Hepatocyte (in vitro differentiated cells): ENCODE measurements around the gene CGRRF1. TPM values are rescaled to one million over a fixed set of nuclear protein-coding genes. Genes with fewer than 3 reads are reported as not detected.

Experiments used
- DNase-seq: peaks from one replicate; pipeline ENCODE4 v3.0.0-alpha.2; 2016; ENCODE audit warnings: low spot score
- H2AFZ ChIP-seq: fragments of 200-600 bp; sonication (generic); 2 replicates; pipeline ENCODE4 v1.6.0; 2016; ENCODE audit warnings: antibody characterized with exemption, mild to moderate bottlenecking
- H3K27ac ChIP-seq: fragments of 200-600 bp; sonication (generic); 2 replicates; pipeline ENCODE4 v1.5.1; 2016; ENCODE audit warnings: mild to moderate bottlenecking
- H3K27me3 ChIP-seq: fragments of 200-600 bp; sonication (generic); 2 replicates; pipeline ENCODE4 v1.6.1; 2016
- H3K36me3 ChIP-seq: fragments of 200-600 bp; sonication (generic); replicated peaks from 2 replicates; pipeline ENCODE4 v1.5.1; 2016; ENCODE audit warnings: low read depth; ENCODE audit not compliant: insufficient read depth
- H3K4me1 ChIP-seq: fragments of 200-600 bp; sonication (generic); 2 replicates; pipeline ENCODE4 v1.5.1; 2016; ENCODE audit warnings: mild to moderate bottlenecking, moderate library complexity; ENCODE audit not compliant: insufficient read depth
- H3K4me2 ChIP-seq: fragments of 200-600 bp; sonication (generic); 2 replicates; pipeline ENCODE4 v1.6.0; 2016
- H3K4me3 ChIP-seq: fragments of 200-600 bp; sonication (generic); 2 replicates; pipeline ENCODE4 v1.5.1; 2016; ENCODE audit warnings: mild to moderate bottlenecking
- H3K79me2 ChIP-seq: fragments of 200-600 bp; sonication (generic); 2 replicates; pipeline ENCODE4 v1.6.0; 2017; ENCODE audit warnings: mild to moderate bottlenecking
- H3K9me2 ChIP-seq: fragments of 200-600 bp; sonication (generic); replicated peaks from 2 replicates; pipeline ENCODE4 v1.6.0; 2017; ENCODE audit warnings: mild to moderate bottlenecking; ENCODE audit not compliant: insufficient read depth
- H3K9me3 ChIP-seq: fragments of 200-600 bp; sonication (generic); 2 replicates; pipeline ENCODE4 v1.5.1; 2016; ENCODE audit warnings: low read depth, mild to moderate bottlenecking
- H4K20me1 ChIP-seq: fragments of 200-600 bp; sonication (generic); 2 replicates; pipeline ENCODE4 v1.6.0; 2016; ENCODE audit warnings: mild to moderate bottlenecking; ENCODE audit not compliant: insufficient read depth, poor library complexity, severe bottlenecking
- EZH2 ChIP-seq: fragments of 200-600 bp; sonication (generic); IDR thresholded peaks from 2 replicates; pipeline ENCODE4 v1.6.1; 2016; ENCODE audit warnings: antibody characterized with exemption, mild to moderate bottlenecking, borderline replicate concordance
- EZH2phosphoT487 ChIP-seq: fragments of 200-600 bp; sonication (generic); IDR thresholded peaks from one replicate; pipeline ENCODE4 v1.6.1; 2018; ENCODE audit warnings: antibody characterized with exemption, mild to moderate bottlenecking, low read depth, moderate library complexity; ENCODE audit not compliant: unreplicated experiment, severe bottlenecking
- WGBS: methylation state at CpG from one replicate; pipeline ENCODE4 v1.1.6; 2016; ENCODE audit warnings: low lambda C conversion rate; ENCODE audit errors: missing lambda C conversion rate; 5-methylcytosine and 5-hydroxymethylcytosine counted together
- polyA plus RNA-seq: library from polyadenylated mRNA; unstranded; fragments of >200 nt; fragmentation: Nextera tagmentation; extraction: Ambion mirVana; gene quantifications from 2 replicates; pipeline ENCODE4 v1.2.1, GENCODE V29; 2016
- total RNA-seq: library from RNA; depleted of rRNA; stranded (reverse); fragments of >200 nt; gene quantifications from 2 replicates; pipeline ENCODE4 v1.2.3, GENCODE V29; 2014
- TF ChIP-seq, protein P1 (sequence below): fragments of 200-600 bp; sonication (generic); IDR thresholded peaks from 2 replicates; pipeline ENCODE4 v1.5.1; 2016; ENCODE audit warnings: antibody characterized with exemption, mild to moderate bottlenecking; ENCODE audit not compliant: poor library complexity

Gene CGRRF1
- total and polyA plus RNA-seq, 2 experiments from 2014 or later: 20.7 to 27.0 TPM

DNA sequence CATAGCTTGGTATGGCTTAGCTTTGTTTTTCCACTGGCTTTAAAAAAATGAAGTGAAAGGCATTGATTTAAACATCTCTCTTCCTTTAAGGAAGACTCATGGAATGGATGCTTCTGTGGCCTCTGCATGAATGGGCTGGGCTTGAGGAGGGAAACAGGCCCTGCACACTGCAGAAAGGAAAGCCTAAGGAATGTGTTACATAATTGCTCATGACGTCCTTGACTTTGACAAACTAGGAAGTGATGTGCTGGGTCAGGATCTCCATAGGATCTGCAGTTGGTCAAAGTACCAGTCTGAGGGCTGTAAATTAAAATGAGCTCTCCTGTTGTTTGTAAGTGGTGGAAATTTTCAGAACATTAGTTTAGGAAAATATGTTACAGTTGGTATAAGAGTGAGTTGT lies 69.9 kb downstream of the CGRRF1 start:
- 21% methylated on average over 1 of the region's 1 CpG for WGBS
- TF ChIP-seq EZH2 (no peak), EZH2phosphoT487 (no peak)
- TF ChIP-seq, protein P1, sequence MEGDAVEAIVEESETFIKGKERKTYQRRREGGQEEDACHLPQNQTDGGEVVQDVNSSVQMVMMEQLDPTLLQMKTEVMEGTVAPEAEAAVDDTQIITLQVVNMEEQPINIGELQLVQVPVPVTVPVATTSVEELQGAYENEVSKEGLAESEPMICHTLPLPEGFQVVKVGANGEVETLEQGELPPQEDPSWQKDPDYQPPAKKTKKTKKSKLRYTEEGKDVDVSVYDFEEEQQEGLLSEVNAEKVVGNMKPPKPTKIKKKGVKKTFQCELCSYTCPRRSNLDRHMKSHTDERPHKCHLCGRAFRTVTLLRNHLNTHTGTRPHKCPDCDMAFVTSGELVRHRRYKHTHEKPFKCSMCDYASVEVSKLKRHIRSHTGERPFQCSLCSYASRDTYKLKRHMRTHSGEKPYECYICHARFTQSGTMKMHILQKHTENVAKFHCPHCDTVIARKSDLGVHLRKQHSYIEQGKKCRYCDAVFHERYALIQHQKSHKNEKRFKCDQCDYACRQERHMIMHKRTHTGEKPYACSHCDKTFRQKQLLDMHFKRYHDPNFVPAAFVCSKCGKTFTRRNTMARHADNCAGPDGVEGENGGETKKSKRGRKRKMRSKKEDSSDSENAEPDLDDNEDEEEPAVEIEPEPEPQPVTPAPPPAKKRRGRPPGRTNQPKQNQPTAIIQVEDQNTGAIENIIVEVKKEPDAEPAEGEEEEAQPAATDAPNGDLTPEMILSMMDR: no peak
- H2AFZ ChIP-seq: no peak overlapping the region

DNA sequence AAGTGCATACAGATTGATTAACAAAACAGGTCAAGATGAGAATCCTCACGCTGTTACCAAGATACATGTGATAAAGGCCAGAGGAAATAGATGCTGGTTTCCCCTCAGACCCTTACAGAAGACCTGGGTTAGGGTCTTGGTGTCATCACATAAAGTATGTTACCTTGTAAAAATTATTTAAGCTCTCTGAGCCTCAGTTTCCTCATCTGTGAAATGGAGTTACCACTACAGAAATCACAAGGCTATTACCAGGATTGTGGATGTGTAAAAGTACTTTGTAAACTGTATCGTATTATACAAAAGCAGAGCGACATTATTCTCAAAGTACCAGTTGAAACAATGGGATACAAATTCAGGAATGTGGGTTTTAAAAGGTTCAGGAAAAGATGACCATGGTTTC lies 71.2 kb downstream of the CGRRF1 start:
- H3K27me3 ChIP-seq: no peaks in the 10 kb centered on the region
- H3K27ac ChIP-seq: no peak overlapping the region
- no peak overlapping the region for H3K4me3 ChIP-seq
- H3K9me2 ChIP-seq: no peaks in the 10 kb centered on the region
- 97% methylated on average over 3 of the region's 3 CpGs for WGBS
- DNase-seq: no peak
- H3K4me1 ChIP-seq: peaks cover 6% of the 10 kb centered on the region
- H3K4me2 ChIP-seq: no peak overlapping the region
- no peak overlapping the region for H2AFZ ChIP-seq
- TF ChIP-seq EZH2phosphoT487 (no peak), EZH2 (no peak)
- TF ChIP-seq, protein P1: no peak
- H4K20me1 ChIP-seq: peaks cover 11% of the 10 kb centered on the region
- no peaks in the 10 kb centered on the region for H3K36me3 ChIP-seq
- no peaks in the 10 kb centered on the region for H3K9me3 ChIP-seq
- peaks cover 80% of the 10 kb centered on the region for H3K79me2 ChIP-seq

More for the DNA sequence above, 69.9 kb downstream of the CGRRF1 start:
- Histone ChIP-seq H3K79me2 (peaks cover 79% of the 10 kb centered on the region), H3K4me2 (no peak overlapping the region), H3K4me3 (no peak overlapping the region), H3K9me2 (no peaks in the 10 kb centered on the region), H3K27me3 (no peaks in the 10 kb centered on the region), H4K20me1 (peaks cover 11% of the 10 kb centered on the region), H3K4me1 (peaks cover 10% of the 10 kb centered on the region), H3K36me3 (no peaks in the 10 kb centered on the region), H3K9me3 (no peaks in the 10 kb centered on the region), H3K27ac (peak overlapping the region; percentile 24)
- DNase-seq: peak; percentile 70

DNA sequence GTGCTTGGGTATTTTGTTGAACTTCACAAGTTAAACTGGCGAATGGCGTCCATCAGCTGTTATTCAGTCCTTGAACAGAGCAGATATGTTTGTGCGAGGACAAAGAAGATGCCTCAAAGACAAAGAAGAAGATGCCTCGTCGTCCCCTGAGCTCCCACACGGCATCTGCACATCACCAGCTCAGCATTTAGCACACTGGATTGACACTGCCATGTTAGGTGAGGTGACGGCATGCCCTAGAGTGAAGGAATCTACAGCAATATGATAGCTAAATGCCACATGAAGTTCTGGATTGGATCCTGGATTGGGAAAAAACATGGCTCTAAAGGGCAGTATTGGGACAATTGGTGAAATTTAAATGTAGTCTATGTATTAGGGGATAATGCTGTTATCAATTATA lies 72.6 kb downstream of the CGRRF1 start:
- 92% methylated on average over 7 of the region's 7 CpGs for WGBS
- peaks cover 3% of the 10 kb centered on the region for H4K20me1 ChIP-seq
- H3K36me3 ChIP-seq: no peaks in the 10 kb centered on the region
- H3K9me3 ChIP-seq: no peaks in the 10 kb centered on the region
- H3K27ac ChIP-seq: no peak overlapping the region
- TF ChIP-seq EZH2phosphoT487 (no peak), EZH2 (no peak)
- TF ChIP-seq, protein P1: no peak
- H2AFZ ChIP-seq: no peak overlapping the region
- H3K79me2 ChIP-seq: peaks cover 76% of the 10 kb centered on the region
- H3K27me3 ChIP-seq: no peaks in the 10 kb centered on the region
- H3K4me1 ChIP-seq: no peaks in the 10 kb centered on the region
- H3K4me2 ChIP-seq: no peak overlapping the region
- no peak for DNase-seq
- H3K4me3 ChIP-seq: no peak overlapping the region
- no peaks in the 10 kb centered on the region for H3K9me2 ChIP-seq

DNA sequence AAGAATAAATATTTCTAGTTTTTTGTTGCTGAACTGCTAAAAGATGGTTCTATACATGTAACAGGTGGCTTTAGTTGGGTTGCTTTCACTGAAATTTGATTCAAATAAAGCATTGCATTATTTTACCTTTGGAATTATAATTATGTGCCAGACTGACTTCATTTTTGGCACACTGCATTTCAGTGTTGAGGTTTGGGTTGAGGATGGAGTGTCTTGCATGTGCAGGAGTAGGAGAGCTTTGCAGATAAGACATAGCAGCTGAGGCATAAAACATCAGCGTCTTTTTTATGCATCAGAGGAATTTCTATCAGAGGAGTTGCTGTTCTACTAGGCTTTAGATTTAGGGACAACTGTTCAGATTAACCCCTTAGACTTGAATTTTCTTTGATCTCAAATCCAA lies 74.4 kb downstream of the CGRRF1 start:
- WGBS: 59% methylated on average over 1 of the region's 1 CpG
- H3K79me2 ChIP-seq: peaks cover 68% of the 10 kb centered on the region

More for the DNA sequence above, 74.4 kb downstream of the CGRRF1 start:
- Histone ChIP-seq H3K9me3 (no peaks in the 10 kb centered on the region), H3K36me3 (no peaks in the 10 kb centered on the region), H3K9me2 (no peaks in the 10 kb centered on the region), H2AFZ (no peak overlapping the region), H4K20me1 (no peaks in the 10 kb centered on the region), H3K27me3 (no peaks in the 10 kb centered on the region), H3K4me3 (no peak overlapping the region), H3K4me1 (no peaks in the 10 kb centered on the region), H3K4me2 (no peak overlapping the region), H3K27ac (no peak overlapping the region)
- no peak for DNase-seq
- TF ChIP-seq EZH2phosphoT487: no peak
- no peak for TF ChIP-seq EZH2
- TF ChIP-seq, protein P1: no peak
